ENCODE results near the gene HCRT.
"Not testable (repeated sequence)": the region's sequence is repeated elsewhere in the genome, so short reads cannot be mapped to it uniquely, and the experiment has no call there.

Gene HCRT

DNA sequence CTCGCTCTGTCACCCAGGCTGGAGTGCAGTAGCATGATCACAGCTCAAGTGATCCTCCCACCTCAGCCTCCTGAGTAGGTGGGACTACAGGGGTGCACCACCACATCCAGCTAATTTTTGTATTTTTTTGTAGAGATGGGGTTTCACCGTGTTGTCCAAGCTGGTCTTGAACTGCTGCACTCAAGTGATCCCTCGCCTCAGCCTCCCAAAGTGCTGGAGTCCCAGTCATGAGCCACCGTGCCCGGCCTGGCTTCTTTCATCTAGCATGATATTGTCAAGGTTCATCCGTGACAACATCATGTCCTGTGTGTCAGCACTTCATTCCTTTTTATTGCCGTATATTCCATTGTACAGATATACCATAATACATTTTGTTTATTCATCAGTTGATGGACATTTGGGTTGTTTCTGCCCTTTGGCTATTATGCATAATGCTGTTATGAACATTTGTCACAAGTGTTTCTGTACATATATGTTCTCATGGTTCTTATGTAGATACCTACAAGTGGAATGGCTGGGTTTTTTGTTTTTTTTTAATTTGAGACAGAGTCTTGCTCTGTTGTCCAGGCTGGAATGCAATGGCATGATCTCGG, 12.4 kb upstream of the HCRT start:
- DNase-seq, result no peak

DNA sequence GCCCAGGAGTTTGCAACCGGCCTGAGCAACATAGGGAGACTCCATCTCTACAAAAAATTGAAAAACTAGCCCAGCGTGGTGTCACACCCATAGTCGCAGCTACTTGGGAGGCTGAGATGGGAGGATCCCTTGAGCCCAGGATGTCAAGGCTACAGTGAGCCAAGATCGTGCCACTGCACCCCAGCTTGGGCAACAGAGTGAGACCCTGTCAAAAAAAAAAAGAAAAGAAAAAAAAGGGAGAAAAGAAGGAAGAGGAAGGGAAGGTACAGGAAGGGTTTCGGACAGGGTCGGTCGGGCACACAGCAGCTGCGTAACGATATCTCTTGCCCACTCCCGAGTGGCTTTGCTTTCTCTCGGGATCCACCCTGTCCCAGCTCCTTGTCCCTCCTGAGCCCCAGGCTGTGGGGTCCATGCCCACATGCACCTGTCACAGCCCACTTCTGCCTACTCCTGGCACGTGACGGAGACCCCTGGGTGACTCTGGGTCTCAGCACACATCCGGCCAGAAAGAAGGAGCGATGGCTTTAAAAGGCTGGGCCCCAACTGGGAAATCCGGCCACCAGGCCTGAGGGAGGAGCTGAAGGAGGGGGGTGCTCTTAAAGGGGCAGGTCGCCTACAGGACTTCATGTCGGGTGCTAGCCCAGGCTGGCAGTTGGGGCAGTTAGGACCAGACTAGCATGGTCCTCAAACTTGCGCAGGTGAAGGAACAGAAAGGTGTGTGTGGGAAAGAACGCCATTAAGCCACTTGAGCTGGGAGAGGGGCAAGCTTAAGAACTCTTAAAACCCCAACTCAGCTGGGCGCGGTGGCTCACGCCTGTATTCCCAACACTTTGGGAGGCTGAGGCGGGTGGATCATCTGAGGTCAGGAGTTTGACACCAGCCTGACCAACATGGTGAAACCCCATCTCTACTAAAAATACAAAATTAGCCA, 9.0 kb upstream of the HCRT start, which contains the start of gene GHDC:
GHDC (minus strand) TSS at position 526 of the 931 bp plus-strand sequence. CDS start 913 bp downstream, outside the sequence.
- peak; percentile 42 for DNase-seq

DNA sequence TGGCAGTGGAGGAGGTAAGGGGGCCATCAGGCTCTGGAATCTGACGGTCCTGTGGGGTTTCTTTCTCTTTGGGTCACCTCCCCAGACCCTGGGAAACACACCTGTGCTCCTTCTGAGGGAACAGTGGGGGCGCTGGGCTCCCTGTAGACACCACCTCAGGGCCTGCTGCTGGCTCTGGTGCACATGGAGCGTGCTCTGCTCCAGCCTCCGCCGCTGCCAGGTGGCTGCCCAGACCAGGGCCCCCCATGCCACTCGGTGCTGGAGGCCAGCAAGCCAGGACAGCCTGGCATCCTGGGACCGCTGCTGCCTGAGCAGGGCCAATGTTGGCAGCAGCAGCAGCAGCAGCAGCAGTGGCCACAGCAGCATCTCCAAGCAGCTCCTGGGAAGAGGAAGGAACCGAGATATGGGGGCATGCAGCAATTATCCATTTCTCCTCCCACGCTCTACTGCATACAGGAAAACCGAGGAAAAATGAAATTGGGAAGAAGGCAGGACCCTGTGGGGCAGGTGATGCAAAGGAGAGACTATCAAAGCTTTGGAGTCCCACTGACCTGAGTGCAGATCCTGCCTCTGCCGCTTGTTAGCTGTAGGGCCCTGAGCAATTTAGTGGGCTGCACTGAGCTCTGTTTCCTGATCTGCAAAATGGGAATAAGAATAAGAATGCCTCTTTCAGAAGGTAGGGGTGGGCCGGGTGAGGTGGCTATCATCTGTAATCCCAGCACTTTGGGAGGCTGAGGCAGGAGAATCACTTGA, 8.1 kb upstream of the HCRT start:
- no peak for DNase-seq

DNA sequence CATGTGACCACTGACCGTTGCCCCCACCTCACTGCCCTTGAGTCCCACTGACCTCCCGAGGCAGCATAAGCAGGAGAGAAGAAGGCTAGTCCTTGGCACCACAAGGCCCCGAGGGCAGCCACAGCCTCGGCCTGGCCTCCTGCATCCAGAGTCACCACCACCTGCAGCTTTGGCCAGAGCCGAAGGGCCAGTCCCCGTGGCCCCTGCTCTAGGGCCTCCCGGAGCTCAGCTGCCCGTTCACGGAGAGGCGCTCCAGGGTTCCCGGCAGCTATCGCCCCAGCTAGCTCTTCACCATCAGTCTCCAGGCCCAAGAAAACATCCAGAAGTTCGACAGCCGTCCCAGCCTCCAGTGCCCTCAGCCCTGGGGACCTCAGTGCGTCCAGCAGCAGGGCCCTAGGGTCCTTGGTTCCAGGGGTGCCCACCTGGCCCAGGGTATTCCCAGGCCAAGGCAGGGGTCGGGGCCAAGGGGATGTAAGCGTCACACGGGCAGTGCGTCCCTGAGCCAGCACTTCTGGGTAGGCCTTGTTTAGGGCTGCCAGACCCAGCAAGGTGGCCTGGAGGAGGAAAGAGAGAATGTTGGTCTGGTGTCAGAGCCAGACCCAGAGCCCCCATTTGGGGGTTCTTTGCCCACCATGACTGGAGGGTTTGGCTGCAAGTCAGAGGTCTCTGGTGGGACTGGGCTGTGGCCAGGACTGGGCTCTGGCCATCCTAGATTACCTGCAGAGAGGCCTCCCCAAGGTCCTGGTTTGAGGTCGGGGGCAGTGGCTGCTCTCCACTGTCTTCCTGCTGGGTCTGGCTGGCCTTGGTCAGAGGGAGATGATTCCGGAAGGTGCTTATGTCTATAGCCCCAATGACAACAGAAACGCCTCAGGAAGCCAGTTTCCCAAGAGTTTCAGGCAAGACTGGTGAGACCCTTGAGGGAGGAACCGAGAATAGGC, 7.2 kb upstream of the HCRT start:
- DNase-seq, result no peak

DNA sequence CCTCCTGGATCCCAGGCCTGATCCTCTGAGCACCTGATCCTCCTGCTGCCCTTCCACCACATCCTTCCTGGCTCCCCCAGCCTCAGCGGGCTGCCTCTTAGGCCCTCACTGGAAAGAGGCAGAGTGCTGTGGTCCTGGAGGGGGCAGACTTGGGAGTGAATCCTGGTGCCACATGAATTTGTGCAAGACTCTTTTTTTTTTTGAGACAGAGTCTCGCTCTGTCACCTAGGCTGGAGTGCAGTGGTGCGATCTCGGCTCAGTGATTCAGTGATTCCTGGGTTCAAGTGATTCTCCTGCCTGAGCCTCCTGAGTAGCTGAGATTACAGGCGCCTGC, 6.0 kb upstream of the HCRT start:
- no peak for DNase-seq

DNA sequence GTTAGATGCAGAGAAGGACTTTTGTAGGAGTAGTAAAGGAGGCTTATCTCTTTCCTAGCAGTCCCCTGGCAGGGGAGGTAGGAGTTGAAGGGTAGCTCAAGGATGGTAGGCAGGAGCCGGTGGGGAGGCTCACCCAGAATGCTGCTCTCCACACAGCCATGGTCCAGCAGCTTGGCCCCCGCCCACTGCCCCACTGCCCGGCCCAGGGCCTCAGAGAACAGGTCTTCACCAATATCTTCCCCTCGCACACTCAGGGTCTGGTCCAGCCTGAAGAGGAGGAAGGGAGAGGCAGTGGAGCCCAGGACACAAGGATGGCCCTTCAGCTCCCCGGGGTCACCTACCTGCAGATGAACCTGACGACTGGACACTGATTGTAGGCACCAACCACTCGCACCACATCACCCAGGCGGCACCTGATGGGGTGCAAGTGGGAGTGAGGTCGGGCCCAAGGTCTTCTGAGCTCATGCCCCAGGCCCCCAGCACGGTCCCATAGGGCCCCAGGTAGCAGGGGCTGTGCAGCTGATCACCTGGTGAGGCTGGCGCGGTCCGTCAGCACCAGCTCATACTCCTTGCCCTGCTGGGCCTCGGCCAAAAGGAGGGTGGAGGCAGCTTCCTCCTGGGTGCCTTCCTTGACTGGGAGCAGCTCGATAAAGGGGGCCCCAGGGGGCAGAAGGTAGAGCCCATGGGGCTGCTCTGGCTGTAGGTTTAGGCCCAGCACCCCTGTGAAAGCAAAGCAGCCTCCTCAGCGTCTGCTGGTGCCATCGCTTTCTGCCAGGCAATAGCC, 5.4 kb upstream of the HCRT start:
- no peak for DNase-seq

DNA sequence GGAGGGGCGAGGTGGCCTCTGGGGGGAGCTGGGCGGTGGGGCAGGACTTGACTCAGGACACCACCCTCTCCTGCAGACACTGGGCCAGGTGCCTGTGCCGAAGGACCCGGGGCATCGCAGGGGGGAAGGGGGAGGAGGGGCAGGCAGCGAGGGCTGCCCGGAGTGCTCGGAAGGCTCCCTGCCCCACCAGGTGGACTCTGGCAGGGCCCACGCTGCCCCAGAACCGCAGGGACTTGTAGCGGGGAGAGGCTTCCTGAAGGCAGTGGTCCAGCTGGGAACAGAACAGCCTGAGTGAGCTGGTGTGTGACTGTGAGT, 4.4 kb upstream of the HCRT start:
- no peak for DNase-seq

DNA sequence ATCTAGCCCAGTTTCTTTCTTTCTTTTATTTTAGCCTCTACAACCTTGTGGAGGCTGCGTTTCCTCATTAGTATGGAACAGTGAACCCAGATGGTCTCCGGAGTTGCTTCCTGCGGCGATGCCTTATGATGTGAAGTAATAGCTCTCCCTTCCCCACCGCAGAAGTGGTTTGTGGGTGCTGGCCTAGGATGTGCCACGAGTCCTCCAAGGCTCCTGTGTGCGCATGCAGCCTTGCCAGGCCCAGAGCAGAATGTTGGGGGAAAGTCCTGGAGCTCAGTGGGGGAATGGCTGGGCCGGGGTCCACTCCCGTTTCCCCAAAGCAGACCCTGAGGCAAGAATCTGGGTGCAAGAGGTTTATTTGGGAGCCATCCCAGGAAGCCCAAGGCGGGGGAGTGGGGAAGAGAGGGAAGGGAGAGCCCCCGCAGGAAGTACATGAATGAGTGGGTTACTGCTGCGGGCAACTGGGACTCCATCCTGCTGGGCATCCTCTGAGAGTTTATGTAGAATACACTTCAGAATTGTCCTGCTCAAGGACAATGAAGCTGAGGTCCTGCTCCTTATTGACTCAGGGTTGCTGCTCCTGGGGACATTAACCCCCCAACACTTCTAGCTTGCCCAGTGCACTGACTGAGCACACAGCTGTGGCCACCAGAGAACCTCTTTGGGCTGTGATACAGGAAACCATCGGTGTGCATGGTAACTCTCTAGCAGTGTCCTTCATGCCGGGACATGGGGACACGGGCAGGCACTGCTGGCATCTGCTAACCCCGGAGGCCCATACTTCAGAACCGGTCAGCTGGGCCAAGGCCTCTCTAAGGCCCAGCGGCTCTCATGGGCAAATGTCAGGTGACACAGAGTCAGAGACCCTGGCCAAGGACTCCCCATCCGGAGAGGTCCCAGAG, 3.7 kb upstream of the HCRT start:
- DNase-seq, result no peak

DNA sequence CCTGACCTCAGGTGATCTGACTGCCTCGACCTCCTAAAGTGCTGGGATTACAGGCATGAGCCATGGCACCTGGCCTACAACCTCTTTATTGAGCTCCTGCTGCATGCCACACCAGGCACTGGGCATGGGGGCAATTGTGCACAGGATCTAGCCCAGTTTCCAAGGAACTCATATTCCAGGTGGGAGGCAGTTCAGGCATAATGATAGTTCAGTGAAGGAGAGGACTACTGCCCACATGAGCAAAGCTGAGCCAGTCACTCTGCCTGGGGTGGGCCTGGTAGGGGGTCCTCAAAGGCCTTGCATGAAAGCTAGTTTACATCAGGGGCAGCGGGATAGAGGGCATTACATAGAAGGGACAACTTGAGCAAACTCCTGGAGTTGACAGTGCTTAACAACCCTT, 2.6 kb upstream of the HCRT start:
- no peak for DNase-seq

DNA sequence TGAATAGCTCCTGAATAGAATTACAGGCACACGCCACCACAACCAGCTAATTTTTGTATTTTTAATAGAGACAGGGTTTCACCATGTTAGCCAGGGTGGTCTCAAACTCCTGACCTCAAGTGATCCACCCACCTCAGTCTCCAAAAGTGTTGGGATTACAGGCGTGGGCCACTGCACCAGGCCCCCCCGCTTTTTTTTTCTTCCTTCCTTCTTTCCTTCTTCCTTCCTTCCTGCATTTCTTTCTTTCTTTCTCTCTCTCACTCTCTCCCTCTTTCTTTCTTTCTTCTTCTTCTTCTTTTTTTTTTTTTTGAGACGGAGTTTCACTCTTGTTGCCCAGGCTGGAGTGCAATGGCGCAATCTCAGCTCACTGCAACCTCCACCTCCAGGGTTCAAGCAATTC, 939 bp upstream of the HCRT start:
- DNase-seq, result not testable (repeated sequence)

DNA sequence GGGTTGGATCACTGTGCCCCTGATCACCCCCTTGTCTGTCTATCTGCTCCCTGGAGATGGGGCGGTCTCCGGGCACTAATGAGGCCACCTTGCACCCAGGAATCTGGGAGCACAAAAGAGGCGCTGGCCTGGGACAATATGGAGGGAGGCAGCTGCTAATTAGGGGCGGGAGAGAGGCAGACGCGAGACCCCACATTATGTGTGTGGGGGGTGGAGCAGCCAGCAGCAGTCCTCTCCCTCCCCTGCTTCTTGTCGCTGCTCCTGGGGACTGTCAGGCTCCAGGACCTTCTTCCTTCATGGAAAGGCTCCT, 324 bp upstream of the HCRT start:
- no peak for DNase-seq

DNA sequence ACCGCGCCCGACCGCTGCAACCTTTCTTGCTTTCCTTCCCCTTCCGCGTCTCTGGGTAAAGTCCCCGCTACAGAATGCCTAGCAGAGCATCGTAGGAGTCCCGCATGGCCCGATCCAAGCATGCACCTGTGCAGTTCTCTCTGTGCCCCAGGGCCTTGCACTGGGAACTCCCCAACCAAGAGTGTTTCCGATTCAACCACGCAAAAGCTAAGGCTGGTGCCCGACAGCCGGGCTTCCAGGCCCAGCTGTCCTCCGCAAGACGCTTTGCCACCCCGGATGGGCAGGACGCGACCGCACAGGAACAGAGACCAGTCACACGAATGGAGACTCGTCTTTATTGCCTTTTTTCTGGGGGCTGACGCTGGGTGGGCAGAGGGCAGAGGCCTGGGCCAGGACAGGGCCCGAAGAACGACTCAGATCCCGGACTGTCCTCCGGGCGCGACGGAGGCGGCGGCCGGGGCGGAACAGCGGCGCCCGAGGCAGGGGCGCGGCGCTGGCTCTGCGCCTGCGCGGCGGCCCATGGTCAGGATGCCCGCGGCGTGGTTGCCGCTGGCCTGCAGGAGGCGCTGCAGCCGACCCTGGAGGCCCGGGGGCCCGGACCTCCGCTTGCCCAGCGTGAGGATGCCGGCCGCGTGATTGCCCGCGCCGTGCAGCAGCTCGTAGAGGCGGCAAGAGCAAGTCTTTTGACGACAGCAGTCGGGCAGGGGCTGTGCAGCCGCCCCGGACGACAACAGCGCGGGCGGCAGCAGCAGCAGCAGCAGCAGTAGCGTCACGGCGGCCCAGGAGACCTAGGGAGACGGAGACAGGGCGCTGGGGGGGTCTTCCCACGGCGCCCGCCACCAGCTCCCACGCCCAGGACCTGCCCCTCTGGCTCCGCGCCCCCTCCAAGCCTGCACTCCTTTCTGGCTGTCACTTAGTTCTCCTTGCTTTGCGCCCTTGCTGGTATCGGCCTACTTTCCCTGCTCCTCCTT, 1.2 kb downstream of the HCRT start:
- peak; percentile 71 for DNase-seq

DNA sequence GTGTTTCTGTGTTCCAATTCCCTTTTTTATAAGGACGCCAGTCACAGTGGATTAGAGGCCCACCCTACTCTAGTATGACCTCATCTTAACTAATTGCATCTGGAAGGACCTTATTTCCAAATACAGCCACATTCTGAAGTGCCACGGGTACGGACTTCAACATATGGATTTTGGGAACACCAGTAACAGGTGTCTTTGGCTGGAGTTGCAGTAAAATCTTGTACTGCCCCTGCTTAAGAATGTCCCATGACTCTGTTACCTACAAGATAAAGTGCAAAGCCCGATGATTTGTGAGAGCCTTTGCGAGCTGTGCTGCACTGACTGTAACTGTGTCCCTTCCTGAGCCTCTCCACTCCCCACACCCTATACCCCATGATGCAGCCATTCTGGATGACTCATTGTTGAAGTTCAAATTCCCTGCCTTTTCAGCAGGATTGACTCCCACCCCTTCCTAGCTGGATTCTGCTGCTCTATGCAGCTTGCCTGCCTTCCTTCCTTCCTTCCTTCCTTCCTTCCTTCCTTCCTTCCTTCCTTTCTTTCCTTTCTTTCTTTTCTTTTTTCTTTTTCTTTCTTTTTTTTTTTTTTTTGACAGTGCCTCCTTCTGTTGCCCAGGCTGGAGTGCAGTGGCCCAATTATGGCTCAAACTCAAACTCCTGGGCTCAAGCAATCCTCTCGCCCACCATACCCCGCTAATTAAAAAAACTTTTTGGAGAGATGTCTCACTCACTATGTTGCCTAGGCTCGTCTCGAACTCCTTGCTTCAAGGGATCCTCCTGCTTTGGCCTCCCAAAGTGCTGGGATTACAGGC, 2.1 kb downstream of the HCRT start:
- DNase-seq, result peak; percentile 6

DNA sequence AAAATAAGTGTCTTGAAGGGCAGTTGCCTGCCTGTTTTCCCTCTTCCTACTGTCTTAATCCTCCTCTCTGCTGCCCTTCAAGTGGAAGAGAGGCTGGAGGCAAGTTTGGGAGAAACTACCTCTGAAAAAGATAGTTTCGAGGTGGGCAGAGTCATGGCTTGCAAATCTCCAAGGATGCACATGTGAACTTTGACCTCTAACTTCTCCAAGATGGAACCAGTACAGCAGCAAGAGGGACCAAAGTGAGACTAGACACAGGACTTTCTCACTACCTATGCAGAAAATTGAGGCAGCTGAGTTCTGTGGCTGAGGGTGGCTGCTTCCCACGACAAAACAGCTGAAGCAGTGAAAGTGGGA, 3.4 kb downstream of the HCRT start:
- no peak for DNase-seq

DNA sequence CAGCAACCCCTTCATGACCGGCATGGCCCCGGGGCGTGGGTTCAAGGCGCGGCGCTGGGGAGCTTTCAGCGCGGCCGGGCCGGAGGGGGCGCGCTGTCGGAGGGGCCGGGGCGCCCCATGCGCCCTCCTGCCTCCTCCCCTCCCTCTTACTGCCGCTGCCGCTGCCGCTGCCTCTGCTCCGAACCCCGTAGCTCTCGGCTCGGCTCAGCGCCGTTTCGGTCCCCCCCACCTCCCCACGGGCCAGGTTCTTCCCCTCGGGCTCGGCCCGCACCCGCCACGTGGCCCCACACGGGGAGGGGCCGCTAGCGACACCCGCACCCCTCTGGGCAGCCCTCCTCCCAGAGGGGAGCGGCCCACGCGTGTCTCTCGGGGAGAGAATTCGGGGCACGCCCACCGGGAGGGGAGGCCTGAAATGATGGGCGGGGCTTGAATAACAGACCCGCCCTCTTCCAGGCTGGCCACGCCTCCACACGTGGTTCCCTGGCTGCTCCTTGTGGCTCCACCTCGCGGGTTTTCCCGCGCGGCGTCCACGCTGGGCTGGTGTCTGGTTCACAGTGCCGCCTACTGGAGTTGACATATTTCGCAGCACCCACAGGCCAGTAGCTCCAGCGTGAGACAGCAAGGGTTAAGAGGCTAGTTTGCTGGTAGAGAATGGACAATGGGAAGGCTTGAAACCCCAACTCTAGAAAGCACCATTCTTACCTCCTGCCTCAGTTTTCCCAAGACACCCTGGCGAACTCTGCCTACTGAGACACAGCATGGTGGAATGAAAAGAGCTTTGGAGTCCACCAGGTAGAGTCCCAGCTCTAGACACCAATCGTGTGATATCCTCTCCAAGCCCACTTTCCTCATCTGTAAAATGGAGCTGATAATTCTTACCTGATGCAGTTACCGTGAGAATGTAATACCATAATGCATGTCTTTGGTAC, 4.1 kb downstream of the HCRT start, which contains the start of gene KCNH4:
KCNH4 (minus strand) TSS at position 221 of the 929 bp plus-strand sequence; CDS start at position 24, 197 bp downstream.
- no peak for DNase-seq

DNA sequence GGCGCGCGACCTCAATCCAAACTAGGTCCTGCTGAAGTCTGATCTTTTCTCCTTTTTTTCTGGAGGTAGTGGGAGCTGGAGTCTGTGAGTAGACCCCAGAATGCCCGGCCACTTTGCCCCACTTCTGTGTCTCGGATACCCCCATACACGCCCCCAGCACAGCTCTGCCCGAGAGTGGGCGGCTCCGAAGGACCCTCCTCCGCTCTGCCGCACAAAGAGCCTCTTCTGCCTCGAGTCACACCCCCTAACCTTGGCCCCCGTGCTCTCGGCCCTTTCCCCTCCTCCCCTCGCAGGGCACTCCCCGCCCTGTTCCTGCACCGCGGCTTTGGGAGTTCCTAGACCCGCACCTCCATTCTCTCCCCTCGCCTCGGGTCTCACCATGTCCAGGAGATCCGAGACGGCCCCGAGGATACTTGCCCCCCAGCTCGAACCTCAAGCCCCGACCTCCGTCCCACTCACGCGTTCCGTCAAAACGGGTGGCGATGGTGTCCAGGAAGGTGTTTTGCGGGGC, 4.8 kb downstream of the HCRT start:
- DNase-seq, result no peak

DNA sequence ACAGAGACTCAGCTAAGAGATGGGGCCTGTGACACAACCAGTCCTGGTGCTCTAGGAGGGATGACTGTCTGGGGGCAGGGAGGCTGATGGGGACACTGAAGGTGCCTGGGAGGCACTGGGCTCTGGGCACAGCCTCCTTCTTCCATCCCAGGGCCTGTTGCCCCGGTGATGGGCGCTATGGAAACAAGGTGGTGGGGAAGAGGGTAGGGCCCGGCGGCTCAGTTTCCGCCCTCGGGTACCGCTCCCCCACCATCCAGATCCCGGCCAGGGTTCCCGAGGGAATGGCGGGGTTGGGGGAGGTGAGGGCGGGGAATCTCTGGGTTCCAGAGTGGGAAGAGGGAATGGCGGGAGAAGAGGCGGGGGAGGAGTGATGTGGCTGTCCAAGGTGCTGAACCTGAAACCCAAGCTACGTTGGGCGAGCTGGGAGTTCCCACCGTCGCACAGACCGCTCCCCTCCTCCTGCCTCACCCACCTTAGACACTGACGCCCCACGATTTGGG, 5.3 kb downstream of the HCRT start:
- DNase-seq, result no peak
